ENCODE measurements around the gene HOXC13.

DNA sequence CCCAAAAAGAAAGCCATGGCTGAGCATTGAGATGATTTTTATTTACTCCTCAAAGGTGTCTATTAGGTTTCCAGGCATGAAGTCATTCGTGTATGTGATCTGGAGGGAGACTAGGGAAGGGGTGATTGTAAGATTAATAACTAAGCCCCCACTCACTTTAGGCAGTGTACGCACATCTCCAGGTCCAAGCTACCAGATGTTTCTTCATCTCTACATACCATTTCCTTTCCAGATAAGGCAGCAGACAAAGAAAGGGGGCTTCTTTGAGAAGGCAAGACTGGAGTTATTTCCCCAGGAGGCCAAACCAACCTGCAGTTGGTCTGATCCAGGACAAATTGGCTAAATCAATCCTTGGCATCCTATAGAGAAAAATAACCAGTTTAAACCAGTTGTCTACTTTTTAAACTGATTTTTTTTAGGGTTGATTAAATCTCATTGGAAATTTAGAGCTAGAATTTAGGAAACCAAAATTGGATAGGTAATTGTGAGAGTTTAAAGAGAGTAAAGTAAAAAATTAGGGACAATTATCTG is 3.9 kb downstream of the HOXC13 start:
- TF ChIP-seq, protein P1, sequence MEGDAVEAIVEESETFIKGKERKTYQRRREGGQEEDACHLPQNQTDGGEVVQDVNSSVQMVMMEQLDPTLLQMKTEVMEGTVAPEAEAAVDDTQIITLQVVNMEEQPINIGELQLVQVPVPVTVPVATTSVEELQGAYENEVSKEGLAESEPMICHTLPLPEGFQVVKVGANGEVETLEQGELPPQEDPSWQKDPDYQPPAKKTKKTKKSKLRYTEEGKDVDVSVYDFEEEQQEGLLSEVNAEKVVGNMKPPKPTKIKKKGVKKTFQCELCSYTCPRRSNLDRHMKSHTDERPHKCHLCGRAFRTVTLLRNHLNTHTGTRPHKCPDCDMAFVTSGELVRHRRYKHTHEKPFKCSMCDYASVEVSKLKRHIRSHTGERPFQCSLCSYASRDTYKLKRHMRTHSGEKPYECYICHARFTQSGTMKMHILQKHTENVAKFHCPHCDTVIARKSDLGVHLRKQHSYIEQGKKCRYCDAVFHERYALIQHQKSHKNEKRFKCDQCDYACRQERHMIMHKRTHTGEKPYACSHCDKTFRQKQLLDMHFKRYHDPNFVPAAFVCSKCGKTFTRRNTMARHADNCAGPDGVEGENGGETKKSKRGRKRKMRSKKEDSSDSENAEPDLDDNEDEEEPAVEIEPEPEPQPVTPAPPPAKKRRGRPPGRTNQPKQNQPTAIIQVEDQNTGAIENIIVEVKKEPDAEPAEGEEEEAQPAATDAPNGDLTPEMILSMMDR (IDR thresholded peaks at IDR 0.05), result no peak
- no peak for TF ChIP-seq POLR2A (IDR thresholded peaks at IDR 0.05)
